Skeletal muscle satellite cell (primary cell): ENCODE results near the gene SMCO3.
"Not testable (repeated sequence)": the region's sequence is repeated elsewhere in the genome, so short reads cannot be mapped to it uniquely, and the experiment has no call there.

Experiments
- H3K27me3 ChIP-seq: 2 replicates; pipeline ENCODE4 v1.7.0; 2013; ENCODE audit warnings: low read length; ENCODE audit not compliant: control insufficient read depth, insufficient read depth
- H3K36me3 ChIP-seq: 2 replicates; pipeline ENCODE4 v1.7.0; 2013; ENCODE audit warnings: mild to moderate bottlenecking, control low read depth, low read length; ENCODE audit not compliant: insufficient read depth
- H3K4me1 ChIP-seq: 2 replicates; pipeline ENCODE4 v1.7.0; 2013; ENCODE audit warnings: low read length; ENCODE audit not compliant: control insufficient read depth, insufficient read depth
- H3K4me2 ChIP-seq: 2 replicates; pipeline ENCODE4 v1.7.0; 2013; ENCODE audit warnings: mild to moderate bottlenecking, low read length
- H3K4me3 ChIP-seq: 2 replicates; pipeline ENCODE4 v1.7.0; 2013; ENCODE audit warnings: low read length
- H3K9ac ChIP-seq: 2 replicates; pipeline ENCODE4 v1.7.0; 2013; ENCODE audit warnings: mild to moderate bottlenecking, low read depth, low read length, moderate library complexity
- H3K9me3 ChIP-seq: replicated peaks from 2 replicates; pipeline ENCODE4 v1.7.0; 2013; ENCODE audit warnings: mild to moderate bottlenecking, control low read depth, low read length

The SMCO3 gene

DNA sequence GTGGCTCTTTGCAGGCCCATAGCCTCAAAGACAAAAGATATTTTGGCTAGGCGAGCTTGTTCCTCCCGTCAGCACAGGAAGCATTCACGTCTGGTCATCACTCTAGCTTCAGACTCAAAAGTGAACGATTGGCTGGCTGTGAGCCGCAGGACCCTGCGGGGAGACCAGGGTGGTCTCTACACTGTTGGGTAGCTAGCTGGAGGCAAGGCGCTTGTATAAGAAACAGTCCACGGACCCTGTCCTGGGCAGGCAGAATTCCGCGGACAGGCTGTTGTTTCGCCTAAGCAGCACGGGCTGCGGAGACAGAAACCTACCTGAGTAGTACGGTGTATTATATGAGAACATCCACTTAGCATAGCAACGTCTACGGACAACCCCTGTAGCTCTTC lies 40.3 kb downstream of the SMCO3 start:
- no peaks in the 10 kb centered on the region for H3K36me3 ChIP-seq
- H3K9ac ChIP-seq, result no peak overlapping the region
- peak overlapping the region; percentile 82 for H3K4me2 ChIP-seq
- no peaks in the 10 kb centered on the region for H3K9me3 ChIP-seq
- H3K27me3 ChIP-seq, result no peaks in the 10 kb centered on the region
- H3K4me3 ChIP-seq, result peak overlapping the region; percentile 85
- H3K4me1 ChIP-seq, result peaks cover 29% of the 10 kb centered on the region

DNA sequence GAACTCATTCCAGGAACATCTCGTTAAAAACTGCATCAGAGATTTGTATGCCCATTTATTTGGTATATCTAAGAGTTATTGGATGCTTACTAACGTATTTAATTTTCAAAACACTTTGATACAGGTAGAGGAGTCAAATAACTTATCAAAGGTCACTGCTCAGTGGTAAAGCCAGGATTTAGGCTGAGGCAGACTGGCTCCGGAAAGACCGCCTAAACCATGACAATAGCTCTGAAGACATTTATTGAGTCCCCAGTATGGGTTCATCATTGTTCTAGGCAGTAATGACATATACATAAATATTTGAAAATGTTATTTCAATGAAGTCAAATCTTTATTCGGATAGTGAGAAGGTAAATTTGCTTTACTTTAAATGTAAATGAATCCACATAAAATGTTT lies 41.0 kb downstream of the SMCO3 start:
- Histone ChIP-seq H3K4me2 (no peak overlapping the region), H3K4me3 (no peak overlapping the region), H3K9me3 (no peaks in the 10 kb centered on the region), H3K9ac (no peak overlapping the region), H3K36me3 (no peaks in the 10 kb centered on the region), H3K4me1 (peaks cover 30% of the 10 kb centered on the region), H3K27me3 (no peaks in the 10 kb centered on the region)

- no peak overlapping the region for H3K9ac ChIP-seq
- H3K9me3 ChIP-seq, result no peaks in the 10 kb centered on the region
- H3K27me3 ChIP-seq, result no peaks in the 10 kb centered on the region
- H3K4me2 ChIP-seq, result no peak overlapping the region
- peaks cover 22% of the 10 kb centered on the region for H3K4me1 ChIP-seq
- H3K36me3 ChIP-seq, result no peaks in the 10 kb centered on the region
- H3K4me3 ChIP-seq, result no peak overlapping the region
Measured at GRCh38 chr12:14771651-14772137, 42.3 kb downstream of the SMCO3 start.

DNA sequence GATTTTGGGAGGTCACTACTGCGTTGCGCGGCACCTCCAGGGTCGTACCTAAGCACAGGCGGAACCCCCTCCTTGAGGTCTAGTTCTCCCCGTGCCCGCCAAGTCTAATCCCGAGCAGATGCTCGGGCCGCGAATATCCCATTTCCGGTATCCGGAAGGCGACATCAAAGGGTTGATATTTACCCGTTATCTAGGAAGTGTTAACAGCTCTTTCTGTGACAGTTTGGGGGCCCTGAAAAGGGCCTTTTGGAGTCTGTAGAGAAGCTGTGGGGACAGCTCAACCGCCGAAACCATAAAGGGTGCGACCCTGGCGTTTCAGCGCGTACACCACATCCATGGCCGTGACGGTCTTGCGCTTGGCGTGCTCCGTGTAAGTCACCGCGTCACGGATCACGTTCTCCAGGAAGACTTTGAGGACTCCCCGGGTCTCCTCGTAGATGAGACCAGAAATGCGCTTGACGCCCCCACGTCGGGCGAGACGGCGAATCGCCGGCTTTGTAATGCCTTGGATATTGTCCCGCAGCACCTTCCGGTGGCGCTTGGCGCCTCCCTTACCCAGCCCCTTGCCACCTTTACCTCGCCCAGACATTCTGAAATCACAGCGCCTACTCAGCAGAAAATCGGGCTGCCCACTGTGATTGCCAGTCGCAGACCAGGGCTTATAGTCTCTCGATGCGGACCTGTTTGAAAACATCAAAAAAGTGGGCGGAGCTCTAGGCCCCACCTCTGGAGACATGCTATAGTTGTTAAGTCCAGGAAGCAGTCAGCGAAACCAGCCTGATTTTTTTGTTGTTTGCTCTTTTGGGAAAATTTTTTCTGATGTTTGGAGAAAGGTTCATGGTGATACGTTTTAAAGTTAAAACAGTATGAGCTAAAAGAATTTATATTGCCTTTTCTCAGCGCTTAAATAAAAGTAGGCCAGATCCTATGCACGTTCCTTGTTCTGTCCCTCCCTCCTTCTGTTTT lies 43.2 kb downstream of the SMCO3 start:
- Histone ChIP-seq H3K36me3 (no peaks in the 10 kb centered on the region), H3K4me3 (peak overlapping the region; percentile 82), H3K9ac (peak overlapping the region; percentile 88), H3K27me3 (no peaks in the 10 kb centered on the region), H3K4me2 (peak overlapping the region; percentile 87), H3K4me1 (peaks cover 14% of the 10 kb centered on the region), H3K9me3 (no peaks in the 10 kb centered on the region)

GRCh38 chr12:14769969-14770495 lies 44.0 kb downstream of the SMCO3 start:
- no peaks in the 10 kb centered on the region for H3K9me3 ChIP-seq

GRCh38 chr12:14769466-14769968 lies 44.5 kb downstream of the SMCO3 start:
- H3K9ac ChIP-seq, result peak overlapping the region; percentile 88
- H3K9me3 ChIP-seq, result no peaks in the 10 kb centered on the region
- H3K4me3 ChIP-seq, result peak overlapping the region; percentile 82
- no peaks in the 10 kb centered on the region for H3K36me3 ChIP-seq
- no peaks in the 10 kb centered on the region for H3K27me3 ChIP-seq
- H3K4me1 ChIP-seq, result peaks cover 13% of the 10 kb centered on the region
- peak overlapping the region; percentile 87 for H3K4me2 ChIP-seq

More at GRCh38 chr12:14769969-14770495, 44.0 kb downstream of the SMCO3 start:
- no peaks in the 10 kb centered on the region for H3K36me3 ChIP-seq
- peak overlapping the region; percentile 82 for H3K4me3 ChIP-seq
- H3K9ac ChIP-seq, result peak overlapping the region; percentile 88
- H3K27me3 ChIP-seq, result no peaks in the 10 kb centered on the region
- peaks cover 13% of the 10 kb centered on the region for H3K4me1 ChIP-seq
- H3K4me2 ChIP-seq, result peak overlapping the region; percentile 87

DNA sequence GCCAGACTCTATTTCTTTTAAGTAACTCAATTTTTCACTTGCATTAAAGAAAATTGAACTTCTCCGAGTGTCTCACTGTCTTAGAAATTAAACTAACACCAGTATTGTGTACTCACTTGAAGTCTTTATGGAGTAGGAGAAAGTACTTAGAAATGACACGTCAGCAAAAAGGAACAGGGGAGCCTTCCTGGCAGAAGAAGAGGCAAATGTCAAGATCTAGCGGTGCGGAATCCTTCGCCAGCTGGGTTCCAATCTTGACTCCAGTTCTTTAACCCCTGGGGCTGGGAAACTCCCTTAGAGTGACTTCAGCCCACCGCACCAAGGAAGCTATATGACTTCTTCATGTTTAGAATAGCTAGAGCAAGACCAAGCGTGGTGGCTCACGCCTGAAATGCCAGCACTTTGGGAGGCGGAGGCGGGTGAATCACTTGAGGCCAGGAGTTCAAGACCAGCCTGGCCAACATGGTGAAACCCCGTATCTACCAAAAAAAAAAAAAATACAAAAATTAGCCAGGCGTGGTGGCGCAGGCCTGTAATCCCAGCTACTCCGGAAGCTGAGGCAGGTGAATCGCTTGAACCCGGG lies 45.1 kb downstream of the SMCO3 start:
- H3K4me1 ChIP-seq, result peaks cover 13% of the 10 kb centered on the region
- H3K4me3 ChIP-seq, result peak overlapping the region; percentile 82
- H3K9me3 ChIP-seq, result no peaks in the 10 kb centered on the region
- peak overlapping the region; percentile 87 for H3K4me2 ChIP-seq
- no peaks in the 10 kb centered on the region for H3K36me3 ChIP-seq
- H3K9ac ChIP-seq, result no peak overlapping the region
- H3K27me3 ChIP-seq, result no peaks in the 10 kb centered on the region

- Histone ChIP-seq H3K9me3 (no peaks in the 10 kb centered on the region), H3K4me2 (peak overlapping the region; percentile 87), H3K4me3 (no peak overlapping the region), H3K9ac (no peak overlapping the region), H3K36me3 (no peaks in the 10 kb centered on the region), H3K27me3 (no peaks in the 10 kb centered on the region), H3K4me1 (peaks cover 13% of the 10 kb centered on the region)
Measured at GRCh38 chr12:14767617-14768016, 46.4 kb downstream of the SMCO3 start.

- Histone ChIP-seq H3K9me3 (no peaks in the 10 kb centered on the region), H3K27me3 (no peaks in the 10 kb centered on the region), H3K9ac (no peak overlapping the region), H3K4me1 (peaks cover 13% of the 10 kb centered on the region), H3K4me3 (no peak overlapping the region), H3K36me3 (no peaks in the 10 kb centered on the region), H3K4me2 (no peak overlapping the region)
Measured at GRCh38 chr12:14766649-14767215, 47.2 kb downstream of the SMCO3 start.

GRCh38 chr12:14766020-14766419 lies 48.0 kb downstream of the SMCO3 start:
- not testable (repeated sequence) for H3K36me3 ChIP-seq, H3K4me2 ChIP-seq, H3K9me3 ChIP-seq, H3K9ac ChIP-seq, H3K27me3 ChIP-seq, H3K4me3 ChIP-seq
- peaks cover 13% of the 10 kb centered on the region for H3K4me1 ChIP-seq

DNA sequence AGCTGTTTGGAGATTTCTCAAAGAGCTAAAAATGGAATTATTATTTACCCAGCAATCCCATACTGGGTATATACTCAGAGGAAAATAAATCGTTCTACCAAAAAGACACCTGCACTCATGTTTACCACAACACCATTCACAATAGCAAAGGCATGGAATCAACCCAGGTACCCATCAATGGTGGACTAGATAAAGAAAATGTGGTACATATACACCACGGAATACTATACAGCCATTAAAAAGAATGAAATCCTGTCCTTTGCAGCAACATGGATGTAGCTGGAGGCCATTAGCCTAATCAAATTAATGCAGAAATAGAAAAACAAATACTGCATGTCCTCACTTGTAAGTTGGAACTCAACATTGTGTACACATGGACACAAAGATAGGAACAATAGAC lies 48.6 kb downstream of the SMCO3 start:
- no peak overlapping the region for H3K4me3 ChIP-seq
- no peaks in the 10 kb centered on the region for H3K36me3 ChIP-seq
- H3K9ac ChIP-seq, result no peak overlapping the region
- no peaks in the 10 kb centered on the region for H3K27me3 ChIP-seq
- no peak overlapping the region for H3K4me2 ChIP-seq
- H3K9me3 ChIP-seq, result no peaks in the 10 kb centered on the region
- peaks cover 13% of the 10 kb centered on the region for H3K4me1 ChIP-seq
